Osteocyte (in vitro differentiated cells): ENCODE results near the gene LTN1. TPM values are rescaled to one million over a fixed set of nuclear protein-coding genes. Genes with fewer than 3 reads are reported as not detected.
"Not testable (repeated sequence)": the region's sequence is repeated elsewhere in the genome, so short reads cannot be mapped to it uniquely, and the experiment has no call there.

Experiments
- DNase-seq: peaks from one replicate; pipeline ENCODE4 v3.0.0; 2021; ENCODE audit warnings: mixed read lengths; ENCODE audit not compliant: unreplicated experiment; ENCODE audit errors: extremely low spot score
- H3K27ac Mint-ChIP-seq: one replicate; pipeline ENCODE4 v1.8.0; 2021; ENCODE audit warnings: mild to moderate bottlenecking, mixed read lengths; ENCODE audit not compliant: unreplicated experiment
- H3K27me3 Mint-ChIP-seq: one replicate; pipeline ENCODE4 v1.8.0; 2021; ENCODE audit warnings: mixed read lengths; ENCODE audit not compliant: unreplicated experiment
- H3K36me3 Mint-ChIP-seq: one replicate; pipeline ENCODE4 v1.8.0; 2021; ENCODE audit warnings: mixed read lengths; ENCODE audit not compliant: unreplicated experiment
- H3K4me1 Mint-ChIP-seq: one replicate; pipeline ENCODE4 v1.8.0; 2021; ENCODE audit warnings: mixed read lengths; ENCODE audit not compliant: unreplicated experiment
- H3K4me3 Mint-ChIP-seq: one replicate; pipeline ENCODE4 v1.8.0; 2021; ENCODE audit warnings: mild to moderate bottlenecking, moderate library complexity, mixed read lengths; ENCODE audit not compliant: unreplicated experiment
- H3K9me3 Mint-ChIP-seq: one replicate; pipeline ENCODE4 v1.8.0; 2021; ENCODE audit warnings: mixed read lengths; ENCODE audit not compliant: unreplicated experiment
- CTCF ChIP-seq: fragments of 200-600 bp; sonication (generic); IDR thresholded peaks from 2 replicates; pipeline ENCODE4 v1.5.0; 2021; ENCODE audit warnings: antibody characterized with exemption, mild to moderate bottlenecking, moderate library complexity
- total RNA-seq: library from RNA; stranded (reverse); gene quantifications from 2 replicates; pipeline ENCODE4 v1.2.1, GENCODE V29; 2021

LTN1 gene
- total RNA-seq, 1 donor from 2014 or later = 25.6 TPM

GRCh38 chr21:29018540-29018939 is 25.9 kb upstream of the LTN1 start:
- Mint-ChIP-seq H3K27ac (peak overlapping the region; percentile 87), H3K9me3 (no peaks in the 10 kb centered on the region), H3K4me1 (peaks cover 13% of the 10 kb centered on the region), H3K27me3 (no peaks in the 10 kb centered on the region), H3K4me3 (peak overlapping the region; percentile 79), H3K36me3 (no peaks in the 10 kb centered on the region)
- no peak for DNase-seq
- TF ChIP-seq CTCF = no peak

- H3K4me1 Mint-ChIP-seq = peaks cover 11% of the 10 kb centered on the region
- TF ChIP-seq CTCF = no peak
- no peaks in the 10 kb centered on the region for H3K27me3 Mint-ChIP-seq
- no peaks in the 10 kb centered on the region for H3K9me3 Mint-ChIP-seq
- no peak for DNase-seq
- peak overlapping the region; percentile 6 for H3K27ac Mint-ChIP-seq
- no peaks in the 10 kb centered on the region for H3K36me3 Mint-ChIP-seq
- peak overlapping the region; percentile 79 for H3K4me3 Mint-ChIP-seq
Observed at GRCh38 chr21:29017639-29018237, 25.1 kb upstream of the LTN1 start.

GRCh38 chr21:29011236-29011635 is 18.6 kb upstream of the LTN1 start:
- not testable (repeated sequence) for DNase-seq, H3K36me3 Mint-ChIP-seq, H3K27ac Mint-ChIP-seq, H3K9me3 Mint-ChIP-seq, H3K4me3 Mint-ChIP-seq, H3K27me3 Mint-ChIP-seq
- H3K4me1 Mint-ChIP-seq = peaks cover 11% of the 10 kb centered on the region

- H3K27ac Mint-ChIP-seq = peak overlapping the region; percentile 83
- no peak for DNase-seq
Observed at GRCh38 chr21:29008367-29008766, 15.7 kb upstream of the LTN1 start.

GRCh38 chr21:29007810-29008209 is 15.1 kb upstream of the LTN1 start:
- TF ChIP-seq CTCF = no peak
- Mint-ChIP-seq H3K27ac (peak overlapping the region; percentile 83), H3K27me3 (no peaks in the 10 kb centered on the region), H3K9me3 (no peaks in the 10 kb centered on the region), H3K36me3 (peaks cover 4% of the 10 kb centered on the region), H3K4me3 (no peak overlapping the region), H3K4me1 (peaks cover 19% of the 10 kb centered on the region)
- no peak for DNase-seq

More at GRCh38 chr21:29008367-29008766, 15.7 kb upstream of the LTN1 start:
- peaks cover 17% of the 10 kb centered on the region for H3K4me1 Mint-ChIP-seq
- H3K4me3 Mint-ChIP-seq = no peak overlapping the region
- TF ChIP-seq CTCF = no peak
- H3K27me3 Mint-ChIP-seq = no peaks in the 10 kb centered on the region
- peaks cover 4% of the 10 kb centered on the region for H3K36me3 Mint-ChIP-seq
- no peaks in the 10 kb centered on the region for H3K9me3 Mint-ChIP-seq
